H9 (cell line): ENCODE measurements around the gene HKDC1. TPM values are rescaled to one million over a fixed set of nuclear protein-coding genes. Genes with fewer than 3 reads are reported as not detected.

Experiments
- DNase-seq: peaks from one replicate; pipeline ENCODE4 v3.0.0-alpha.2; 2017
- H2AFZ ChIP-seq: one replicate; pipeline ENCODE4 v1.6.1; 2013; ENCODE audit warnings: mild to moderate bottlenecking, low read length, control low read depth, moderate library complexity
- H2AK5ac ChIP-seq: 2 replicates; pipeline ENCODE4 v1.6.1; 2013; ENCODE audit warnings: low read length, control low read depth, mixed read lengths; ENCODE audit not compliant: insufficient read length
- H2BK120ac ChIP-seq: one replicate; pipeline ENCODE4 v1.6.1; 2013; ENCODE audit warnings: low read depth, mild to moderate bottlenecking, low read length, control low read depth, inconsistent platforms; ENCODE audit not compliant: poor library complexity, severe bottlenecking
- H2BK12ac ChIP-seq: 2 replicates; pipeline ENCODE4 v1.6.1; 2013; ENCODE audit warnings: low read length, control low read depth, mixed read lengths, low read depth; ENCODE audit not compliant: insufficient read length
- H2BK15ac ChIP-seq: 2 replicates; pipeline ENCODE4 v1.6.1; 2013; ENCODE audit warnings: low read depth, low read length, control low read depth
- H2BK20ac ChIP-seq: one replicate; pipeline ENCODE4 v1.6.1; 2013; ENCODE audit warnings: low read depth, mild to moderate bottlenecking, low read length, control low read depth, inconsistent platforms; ENCODE audit not compliant: poor library complexity, severe bottlenecking
- H2BK5ac ChIP-seq: 2 replicates; pipeline ENCODE4 v1.6.1; 2013; ENCODE audit warnings: low read length, control low read depth, mixed read lengths; ENCODE audit not compliant: insufficient read length
- H3K14ac ChIP-seq: 2 replicates; pipeline ENCODE4 v1.6.1; 2013; ENCODE audit warnings: low read length, control low read depth; ENCODE audit not compliant: insufficient read depth
- H3K18ac ChIP-seq: 2 replicates; pipeline ENCODE4 v1.6.1; 2013; ENCODE audit warnings: low read depth, mild to moderate bottlenecking, mixed read lengths, low read length, control low read depth; ENCODE audit not compliant: insufficient read length
- H3K23ac ChIP-seq: 2 replicates; pipeline ENCODE4 v1.6.1; 2013; ENCODE audit warnings: low read length, control low read depth, mixed read lengths, low read depth; ENCODE audit not compliant: insufficient read length
- H3K23me2 ChIP-seq: 2 replicates; pipeline ENCODE4 v1.6.1; 2013; ENCODE audit warnings: low read depth, mild to moderate bottlenecking, mixed read lengths, low read length, control low read depth; ENCODE audit not compliant: insufficient read length, poor library complexity, severe bottlenecking
- H3K27ac ChIP-seq: 2 replicates; pipeline ENCODE4 v1.5.1; 2013; ENCODE audit warnings: low read length, control low read depth, mixed read lengths, low read depth; ENCODE audit not compliant: insufficient read length
- H3K27me3 ChIP-seq: 2 replicates; pipeline ENCODE4 v1.6.1; 2013; ENCODE audit warnings: low read length, control low read depth, inconsistent platforms; ENCODE audit not compliant: insufficient read depth
- H3K4ac ChIP-seq: 2 replicates; pipeline ENCODE4 v1.6.1; 2013; ENCODE audit warnings: low read depth, mild to moderate bottlenecking, control low read depth, inconsistent platforms, low read length, moderate library complexity
- H3K4me1 ChIP-seq: 2 replicates; pipeline ENCODE4 v1.6.1; 2013; ENCODE audit warnings: low read length, control low read depth, inconsistent platforms; ENCODE audit not compliant: insufficient read depth
- H3K4me2 ChIP-seq: 2 replicates; pipeline ENCODE4 v1.6.1; 2013; ENCODE audit warnings: low read length, control low read depth, mixed read lengths; ENCODE audit not compliant: insufficient read length, insufficient read depth
- H3K56ac ChIP-seq: 2 replicates; pipeline ENCODE4 v1.6.1; 2013; ENCODE audit warnings: low read depth, mild to moderate bottlenecking, mixed read lengths, low read length, control low read depth; ENCODE audit not compliant: insufficient read length
- H3K79me1 ChIP-seq: 2 replicates; pipeline ENCODE4 v1.6.1; 2013; ENCODE audit warnings: low read depth, mild to moderate bottlenecking, moderate library complexity, low read length, control low read depth, inconsistent platforms; ENCODE audit not compliant: insufficient read depth, poor library complexity, severe bottlenecking
- H3K79me2 ChIP-seq: 2 replicates; pipeline ENCODE4 v1.6.1; 2013; ENCODE audit warnings: low read length, control low read depth, inconsistent platforms; ENCODE audit not compliant: insufficient read depth
- H3K9ac ChIP-seq: 2 replicates; pipeline ENCODE4 v1.6.1; 2013; ENCODE audit warnings: low read length, control low read depth, mixed read lengths; ENCODE audit not compliant: insufficient read length; ENCODE audit errors: extremely low read depth
- H3K9me3 ChIP-seq: one replicate; pipeline ENCODE4 v1.6.1; 2013; ENCODE audit warnings: low read depth, low read length, inconsistent platforms; ENCODE audit not compliant: control insufficient read depth
- H3T11ph ChIP-seq: one replicate; pipeline ENCODE4 v1.6.1; 2013; ENCODE audit warnings: mild to moderate bottlenecking, low read length, control low read depth, inconsistent platforms
- H4K20me1 ChIP-seq: one replicate; pipeline ENCODE4 v1.6.1; 2013; ENCODE audit not compliant: control insufficient read depth, insufficient read length, insufficient read depth
- H4K5ac ChIP-seq: 2 replicates; pipeline ENCODE4 v1.6.1; 2013; ENCODE audit warnings: low read depth, mild to moderate bottlenecking, mixed read lengths, low read length, control low read depth; ENCODE audit not compliant: insufficient read length
- H4K8ac ChIP-seq: replicated peaks from 2 replicates; pipeline ENCODE4 v1.6.1; 2013; ENCODE audit warnings: low read length, control low read depth, mixed read lengths, low read depth; ENCODE audit not compliant: insufficient read length
- H4K91ac ChIP-seq: 2 replicates; pipeline ENCODE4 v1.6.1; 2013; ENCODE audit warnings: low read depth, mild to moderate bottlenecking, moderate library complexity, mixed read lengths, low read length, control low read depth; ENCODE audit not compliant: insufficient read length
- H3K27ac Mint-ChIP-seq, 3 experiments: 2 replicates in 2 of 3; 3 replicates in 1 of 3; pipeline ENCODE4 v1.8.0; 2020 to 2021; ENCODE audit warnings: mixed read lengths in 3 of 3, mild to moderate bottlenecking in 1 of 3, moderate library complexity in 1 of 3
- H3K27me3 Mint-ChIP-seq: 2 replicates; pipeline ENCODE4 v1.8.0; 2021; ENCODE audit warnings: low read depth, mild to moderate bottlenecking, moderate library complexity, mixed read lengths
- H3K36me3 Mint-ChIP-seq, 3 experiments: 2 replicates in 2 of 3; 3 replicates in 1 of 3; pipeline ENCODE4 v1.8.0; 2020 to 2021; ENCODE audit warnings: low read depth in 3 of 3, mixed read lengths in 3 of 3; ENCODE audit not compliant: insufficient read depth in 1 of 3
- H3K4me1 Mint-ChIP-seq, 2 experiments: 2 replicates each; pipeline ENCODE4 v1.8.0; 2020; ENCODE audit warnings: mixed read lengths in 2 of 2
- H3K4me3 Mint-ChIP-seq, 2 experiments: 2 replicates in 1 of 2; 3 replicates in 1 of 2; pipeline ENCODE4 v1.8.0; 2020 to 2021; ENCODE audit warnings: mild to moderate bottlenecking in 2 of 2, mixed read lengths in 2 of 2, moderate library complexity in 1 of 2
- H3K9me3 Mint-ChIP-seq, 2 experiments: 2 replicates in 1 of 2; 3 replicates in 1 of 2; pipeline ENCODE4 v1.8.0; 2020; ENCODE audit warnings: mild to moderate bottlenecking in 2 of 2, mixed read lengths in 2 of 2, moderate library complexity in 1 of 2
- CTCF ChIP-seq: fragments of 200-600 bp; sonication (generic); conservative IDR thresholded peaks from 3 replicates; pipeline ENCODE4 v1.8.0; 2021; ENCODE audit warnings: antibody characterized with exemption, mild to moderate bottlenecking
- WGBS: extraction: QIAGEN DNeasy Blood & Tissue Kit; methylation state at CpG from one replicate; pipeline ENCODE4 v1.1.7; 2013; ENCODE audit warnings: missing lambda C conversion rate, low lambda C conversion rate, mixed read lengths; ENCODE audit not compliant: insufficient read length; ENCODE audit errors: extremely low coverage; 5-methylcytosine and 5-hydroxymethylcytosine counted together
- total RNA-seq: library from RNA; stranded (reverse); gene quantifications from 2 replicates; pipeline ENCODE4 v1.2.1, GENCODE V29; 2021

HKDC1 gene
- total RNA-seq, 1 experiment from 2014 or later = not detected

GRCh38 chr10:69208761-69209160 lies 11.4 kb upstream of the HKDC1 start:
- Histone ChIP-seq H3K56ac (no peak overlapping the region), H4K5ac (no peak overlapping the region), H3K79me2 (no peaks in the 10 kb centered on the region), H3K4ac (no peak overlapping the region), H4K8ac (no peak overlapping the region), H3K27ac (no peak overlapping the region), H2BK5ac (no peak overlapping the region), H3K9ac (no peak overlapping the region), H3K27me3 (no peaks in the 10 kb centered on the region), H3K23ac (no peak overlapping the region), H3T11ph (no peak overlapping the region), H4K20me1 (no peaks in the 10 kb centered on the region), H2BK120ac (no peak overlapping the region), H3K9me3 (no peaks in the 10 kb centered on the region), H3K18ac (no peak overlapping the region), H3K4me2 (no peak overlapping the region), H3K79me1 (no peaks in the 10 kb centered on the region), H3K23me2 (no peaks in the 10 kb centered on the region), H4K91ac (no peak overlapping the region), H2AFZ (no peak overlapping the region), H2BK20ac (no peak overlapping the region), H3K4me1 (no peaks in the 10 kb centered on the region), H2AK5ac (no peak overlapping the region), H3K14ac (no peak overlapping the region), H2BK12ac (no peak overlapping the region), H2BK15ac (no peak overlapping the region)
- Mint-ChIP-seq H3K27ac (no peak overlapping the region), H3K9me3 (peaks cover 0 to 5% of the 10 kb centered on the region in 2 experiments; a peak in 3 of 5 replicates), H3K4me1 (no peaks in the 10 kb centered on the region), H3K36me3 (peaks cover 15 to 45% (median 37%) of the 10 kb centered on the region in 3 experiments; a peak in 6 of 7 replicates), H3K27me3 (no peaks in the 10 kb centered on the region), H3K4me3 (no peak overlapping the region)
- no CpG with 5 or more reads among the region's 6 CpGs for WGBS
- no peak for DNase-seq
- no peak for TF ChIP-seq CTCF
